ENCODE measurements around the gene KCNK7.

GRCh38 chr11:65591939-65592857, 3.4 kb downstream of the KCNK7 start:
- TF ChIP-seq EZH2 (IDR thresholded peaks at IDR 0.05; ENCODE audit: borderline replicate concordance, low read length): no peak
- TF ChIP-seq, protein P1, sequence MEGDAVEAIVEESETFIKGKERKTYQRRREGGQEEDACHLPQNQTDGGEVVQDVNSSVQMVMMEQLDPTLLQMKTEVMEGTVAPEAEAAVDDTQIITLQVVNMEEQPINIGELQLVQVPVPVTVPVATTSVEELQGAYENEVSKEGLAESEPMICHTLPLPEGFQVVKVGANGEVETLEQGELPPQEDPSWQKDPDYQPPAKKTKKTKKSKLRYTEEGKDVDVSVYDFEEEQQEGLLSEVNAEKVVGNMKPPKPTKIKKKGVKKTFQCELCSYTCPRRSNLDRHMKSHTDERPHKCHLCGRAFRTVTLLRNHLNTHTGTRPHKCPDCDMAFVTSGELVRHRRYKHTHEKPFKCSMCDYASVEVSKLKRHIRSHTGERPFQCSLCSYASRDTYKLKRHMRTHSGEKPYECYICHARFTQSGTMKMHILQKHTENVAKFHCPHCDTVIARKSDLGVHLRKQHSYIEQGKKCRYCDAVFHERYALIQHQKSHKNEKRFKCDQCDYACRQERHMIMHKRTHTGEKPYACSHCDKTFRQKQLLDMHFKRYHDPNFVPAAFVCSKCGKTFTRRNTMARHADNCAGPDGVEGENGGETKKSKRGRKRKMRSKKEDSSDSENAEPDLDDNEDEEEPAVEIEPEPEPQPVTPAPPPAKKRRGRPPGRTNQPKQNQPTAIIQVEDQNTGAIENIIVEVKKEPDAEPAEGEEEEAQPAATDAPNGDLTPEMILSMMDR (conservative IDR thresholded peaks at IDR 0.05 in 1 of 2, IDR thresholded peaks at IDR 0.05 in 1 of 2; ENCODE audit: extremely low read depth in 1 of 2, insufficient read depth in 1 of 2, low read depth in 1 of 2, low read length in 2 of 2): no peak

Data from mammary epithelial cell (primary cell).